HG03378 (cell line): ENCODE data around the gene C14orf180.

Experiments
- ATAC-seq: cut with Tn5 transposase; IDR thresholded peaks from one replicate; pipeline ENCODE4 v1.9.1; 2021; ENCODE audit warnings: mild to moderate bottlenecking, moderate library complexity; ENCODE audit not compliant: unreplicated experiment

The C14orf180 gene

DNA sequence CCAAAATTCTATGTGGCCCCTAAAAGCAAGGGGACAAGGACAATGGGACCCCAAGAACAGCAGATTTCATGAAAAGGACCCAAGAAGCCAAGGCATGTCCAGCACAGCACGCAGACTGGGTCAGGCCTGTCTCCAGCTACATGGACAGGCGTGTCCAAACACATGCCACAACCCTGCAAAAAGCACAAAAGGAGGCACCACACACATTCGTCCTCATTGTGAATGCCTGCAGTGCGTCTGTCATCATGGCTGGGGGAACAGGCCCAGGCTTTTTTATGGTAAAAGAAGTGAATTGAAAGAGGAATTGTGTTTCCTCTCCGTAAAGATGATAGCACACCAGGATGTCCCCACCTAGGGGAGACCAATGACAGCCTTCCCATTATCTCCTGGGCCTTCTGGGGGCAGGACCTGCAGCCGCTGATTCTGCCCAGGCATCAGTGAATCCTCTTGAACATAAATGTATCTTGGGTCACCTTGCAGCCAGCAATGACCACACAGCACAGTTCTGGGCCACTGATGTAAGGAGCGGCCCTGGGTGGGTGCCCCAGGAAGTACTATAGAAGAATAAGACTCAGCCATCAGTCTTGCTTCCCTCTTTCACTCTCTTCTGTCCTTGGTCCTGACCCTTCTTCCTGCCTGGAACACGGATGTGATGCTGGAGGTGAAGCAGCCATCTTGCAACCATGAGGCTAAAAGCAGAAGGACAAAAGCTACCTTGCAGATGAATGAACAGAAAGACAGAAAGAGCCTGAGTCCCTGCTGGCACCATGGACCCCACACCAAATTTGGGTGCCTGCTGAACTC is 29.8 kb upstream of the C14orf180 start:
- ATAC-seq = no peak

DNA sequence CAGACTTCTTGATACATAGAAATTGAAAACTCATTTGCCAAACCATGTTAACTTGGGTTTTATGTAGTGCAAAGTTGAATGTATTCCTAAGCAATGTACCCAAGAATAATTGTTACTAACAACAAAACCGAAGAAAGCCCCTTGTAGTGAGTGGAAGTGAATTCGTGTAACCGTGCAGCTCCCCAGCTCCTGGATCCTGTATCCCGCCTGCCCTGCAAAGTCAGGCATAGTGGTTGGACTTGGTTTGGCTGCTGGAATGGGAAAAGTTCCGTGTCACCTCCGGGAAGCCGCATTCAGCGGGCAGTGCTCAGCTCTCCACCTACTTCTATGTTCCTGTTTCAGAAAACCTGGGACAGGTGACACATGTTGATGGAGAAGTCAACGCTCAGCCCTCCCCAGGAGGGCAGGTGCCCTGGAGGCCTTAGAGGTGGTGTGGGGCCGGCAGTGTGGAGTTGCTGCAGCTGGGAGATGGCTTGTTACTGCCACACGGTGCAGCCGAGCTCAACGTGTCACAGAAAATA is 29.2 kb upstream of the C14orf180 start:
- ATAC-seq = no peak

DNA sequence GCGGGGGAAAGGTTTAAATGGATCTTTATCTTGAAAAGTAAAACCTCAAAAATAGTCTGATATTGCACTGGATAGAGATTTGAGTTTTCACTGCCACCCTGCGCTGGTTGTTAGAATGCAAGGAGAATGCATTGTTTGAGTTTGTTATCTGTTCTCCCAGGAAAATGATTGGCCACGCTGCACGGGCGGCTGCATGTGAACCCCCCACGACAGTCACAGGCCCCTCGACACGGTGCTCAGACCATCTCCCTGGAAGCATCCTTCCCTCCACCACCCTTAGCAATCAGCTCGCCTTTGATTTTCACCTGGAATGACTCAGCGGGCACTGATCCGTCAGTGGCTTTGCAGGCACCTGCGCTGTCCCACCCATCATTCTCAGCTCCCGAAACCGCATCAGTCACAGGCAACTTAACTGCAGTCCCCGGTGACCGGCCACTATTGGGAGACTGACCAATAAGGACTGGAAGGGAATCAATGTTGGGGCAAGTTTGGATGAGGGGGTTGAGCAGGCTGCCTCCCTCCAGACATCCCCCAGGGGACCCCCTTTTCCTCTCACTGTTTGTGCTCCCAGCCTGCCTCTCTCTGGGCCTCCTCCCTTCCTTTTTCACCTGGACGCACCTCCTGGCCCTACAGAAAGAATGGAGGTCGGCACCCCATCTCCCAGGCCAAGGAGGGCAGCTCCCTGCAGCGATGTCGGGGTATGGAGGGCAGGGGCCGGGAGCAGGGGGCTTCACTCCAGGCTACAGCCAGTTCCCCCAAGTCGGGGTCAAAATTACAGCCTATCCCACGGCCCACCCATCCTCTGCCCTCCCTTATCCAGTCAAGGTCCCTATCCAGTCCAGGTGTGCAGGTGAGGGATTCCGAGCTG is 28.5 kb upstream of the C14orf180 start:
- no peak for ATAC-seq

DNA sequence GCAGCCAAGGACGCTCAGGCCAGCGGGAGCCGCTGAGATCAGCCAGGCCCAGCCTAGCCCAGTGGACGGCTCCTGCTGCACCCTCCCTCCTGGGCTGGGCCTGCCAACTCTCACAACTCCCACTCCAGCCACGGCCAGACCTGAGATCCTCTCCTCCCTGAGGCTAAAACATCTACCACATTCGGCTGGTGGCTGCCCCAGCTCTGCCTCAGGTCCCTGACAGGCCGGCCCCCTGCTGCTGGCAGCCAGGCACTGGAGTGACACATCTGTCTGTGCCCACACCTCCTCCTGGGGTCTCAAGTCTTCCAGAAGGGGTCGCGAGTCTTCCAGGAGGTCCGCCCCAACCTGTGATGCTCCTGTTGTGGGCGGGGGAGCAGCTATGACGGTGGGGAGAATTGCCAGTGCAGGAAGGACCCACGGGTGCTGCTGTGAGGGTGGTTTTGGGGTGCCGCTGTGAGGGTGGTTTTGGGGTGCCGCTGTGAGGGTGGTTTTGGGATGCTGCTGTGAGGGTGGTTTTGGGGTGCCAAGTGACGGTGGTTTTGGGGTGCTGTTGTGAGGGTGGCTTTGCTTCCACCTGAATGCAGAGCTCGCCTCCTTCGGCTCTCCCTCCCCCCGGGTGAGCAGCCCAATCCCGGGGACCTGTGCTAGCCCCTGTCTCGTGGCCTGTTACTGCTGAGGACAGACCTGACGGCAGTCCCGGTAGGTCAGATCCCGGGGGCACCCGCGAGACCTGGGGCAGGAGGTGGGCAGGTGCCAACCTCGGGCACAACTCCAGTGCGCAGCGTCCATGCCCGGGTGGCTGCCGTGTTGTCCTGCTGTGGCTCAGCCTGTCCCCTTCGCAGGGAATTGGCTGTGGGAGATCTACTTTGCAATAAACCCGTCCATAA is 27.5 kb upstream of the C14orf180 start:
- ATAC-seq = no peak

DNA sequence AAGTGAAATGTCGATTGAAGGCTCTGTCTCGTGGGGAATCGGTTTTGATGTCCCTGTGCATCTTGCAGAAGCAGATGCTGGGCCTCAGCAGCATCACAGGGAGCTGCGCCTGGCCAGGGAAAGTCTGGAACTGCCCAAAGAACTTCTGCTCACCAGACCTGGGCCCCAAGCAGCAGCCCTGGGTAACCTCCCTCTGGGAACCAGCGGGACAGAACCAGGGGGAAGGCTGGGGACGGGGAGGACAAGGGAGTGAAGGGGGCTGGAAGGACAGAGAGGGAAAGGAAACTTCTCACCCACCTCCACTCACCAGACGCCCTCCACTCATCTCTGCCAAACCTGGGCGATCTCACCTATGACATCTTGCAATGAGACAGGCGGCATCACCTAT is 26.8 kb upstream of the C14orf180 start:
- ATAC-seq = no peak

DNA sequence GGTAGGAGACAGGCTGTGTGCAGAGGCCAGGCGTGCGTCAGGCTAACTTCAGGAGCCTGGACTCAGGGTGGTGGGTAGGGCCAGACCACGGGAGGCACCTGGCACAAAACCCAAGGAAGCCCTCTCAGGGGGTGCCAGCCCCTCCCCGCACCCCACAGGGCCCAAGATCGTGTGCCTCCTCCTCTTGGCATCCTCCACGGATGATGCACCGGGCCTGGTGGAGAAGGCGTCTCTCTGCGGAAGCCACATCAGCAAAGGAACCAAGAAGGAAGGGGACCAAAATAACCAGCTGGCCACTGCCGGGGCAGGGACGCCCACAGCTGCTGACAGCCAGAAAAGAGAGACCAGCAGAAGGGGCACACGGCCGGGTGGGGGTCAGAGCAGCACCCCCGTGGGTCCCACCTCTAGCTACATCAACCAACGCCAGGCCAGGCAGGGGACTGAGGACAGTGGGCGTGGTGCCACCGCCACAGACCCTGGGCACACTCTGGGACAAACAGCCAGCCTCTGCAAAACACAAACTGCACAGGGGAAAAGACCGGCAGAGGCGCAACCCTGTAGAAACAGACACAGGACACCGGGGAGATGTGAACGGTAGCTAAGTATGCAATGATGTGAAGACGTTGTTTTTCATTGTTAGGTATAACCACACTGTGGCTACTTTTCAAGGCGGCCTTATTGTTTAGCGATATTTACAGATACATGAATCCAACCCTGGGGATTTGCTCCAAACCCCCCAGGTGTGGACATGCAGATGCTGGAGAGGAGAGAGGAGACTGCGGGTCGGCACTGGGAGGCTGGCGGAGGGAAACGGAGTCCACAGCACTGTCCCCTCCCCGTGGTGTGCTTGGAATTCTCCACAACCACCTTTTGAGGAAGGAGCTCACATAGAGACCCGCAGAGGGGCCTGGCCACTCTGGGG is 26.1 kb upstream of the C14orf180 start:
- no peak for ATAC-seq

DNA sequence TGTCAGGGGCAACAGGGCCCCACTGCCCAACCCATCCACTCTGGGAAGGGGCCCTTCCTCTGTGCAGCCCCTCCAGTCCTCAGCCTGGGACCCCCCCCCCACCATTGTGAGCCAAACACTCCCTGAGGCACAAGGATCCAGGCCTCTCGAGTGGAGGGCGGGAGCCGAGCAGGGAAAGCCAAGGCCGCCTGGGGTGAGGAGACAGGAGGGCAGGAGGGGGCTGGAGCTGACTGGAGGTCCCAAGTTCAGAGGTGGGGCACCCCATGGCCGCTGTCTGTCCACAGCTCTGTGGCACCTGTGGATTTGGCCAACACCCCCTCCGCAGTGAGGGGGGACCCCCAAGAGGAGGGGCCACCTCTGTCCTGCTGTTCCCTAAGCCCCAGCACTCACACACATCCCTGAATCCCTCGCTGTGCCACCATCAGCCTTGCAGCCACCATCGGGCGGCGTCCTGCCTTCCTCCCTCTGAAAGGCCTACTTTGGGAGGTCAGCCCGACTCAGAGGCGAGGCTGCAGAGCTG is 25.4 kb upstream of the C14orf180 start:
- ATAC-seq = no peak

DNA sequence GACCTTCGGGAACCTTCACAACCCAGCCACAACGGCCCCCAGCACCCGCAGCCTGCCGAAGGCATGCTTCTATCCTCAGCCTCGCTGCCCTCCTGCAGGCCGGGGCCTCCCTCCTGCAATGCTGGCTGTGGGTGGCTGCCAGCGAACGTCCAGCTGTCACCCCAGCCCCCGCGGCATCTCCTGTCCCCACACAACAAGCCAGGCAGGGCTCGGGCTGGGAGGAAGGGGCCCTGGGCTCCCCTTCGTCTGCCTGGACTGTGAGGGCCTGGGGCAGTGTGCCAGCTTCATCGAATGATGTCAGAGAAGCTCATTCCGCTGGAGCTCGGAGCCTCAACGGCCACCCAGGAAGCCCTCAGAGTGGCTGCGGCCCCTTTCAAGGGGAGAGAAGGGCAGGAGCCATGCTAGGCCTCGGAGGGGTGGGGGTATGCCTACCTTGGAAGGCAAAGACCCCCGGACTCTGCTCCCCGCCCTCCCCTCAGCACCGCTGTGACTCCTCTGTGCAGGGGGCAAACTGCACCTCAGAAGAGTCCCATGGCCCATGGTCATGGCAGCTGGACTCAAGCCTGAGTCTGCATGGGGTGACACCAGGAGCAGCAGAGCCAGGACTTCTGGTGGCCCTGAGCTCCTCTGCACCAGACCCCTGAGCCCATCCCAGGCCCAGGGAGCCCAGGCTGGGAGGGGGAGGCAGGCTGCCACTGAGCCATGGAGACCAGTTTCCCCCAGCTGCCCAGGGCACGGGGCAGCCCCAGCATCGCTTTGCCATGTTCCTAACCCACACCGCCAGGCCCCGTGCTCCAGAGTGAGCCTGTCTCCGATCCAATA is 24.7 kb upstream of the C14orf180 start:
- no peak for ATAC-seq

DNA sequence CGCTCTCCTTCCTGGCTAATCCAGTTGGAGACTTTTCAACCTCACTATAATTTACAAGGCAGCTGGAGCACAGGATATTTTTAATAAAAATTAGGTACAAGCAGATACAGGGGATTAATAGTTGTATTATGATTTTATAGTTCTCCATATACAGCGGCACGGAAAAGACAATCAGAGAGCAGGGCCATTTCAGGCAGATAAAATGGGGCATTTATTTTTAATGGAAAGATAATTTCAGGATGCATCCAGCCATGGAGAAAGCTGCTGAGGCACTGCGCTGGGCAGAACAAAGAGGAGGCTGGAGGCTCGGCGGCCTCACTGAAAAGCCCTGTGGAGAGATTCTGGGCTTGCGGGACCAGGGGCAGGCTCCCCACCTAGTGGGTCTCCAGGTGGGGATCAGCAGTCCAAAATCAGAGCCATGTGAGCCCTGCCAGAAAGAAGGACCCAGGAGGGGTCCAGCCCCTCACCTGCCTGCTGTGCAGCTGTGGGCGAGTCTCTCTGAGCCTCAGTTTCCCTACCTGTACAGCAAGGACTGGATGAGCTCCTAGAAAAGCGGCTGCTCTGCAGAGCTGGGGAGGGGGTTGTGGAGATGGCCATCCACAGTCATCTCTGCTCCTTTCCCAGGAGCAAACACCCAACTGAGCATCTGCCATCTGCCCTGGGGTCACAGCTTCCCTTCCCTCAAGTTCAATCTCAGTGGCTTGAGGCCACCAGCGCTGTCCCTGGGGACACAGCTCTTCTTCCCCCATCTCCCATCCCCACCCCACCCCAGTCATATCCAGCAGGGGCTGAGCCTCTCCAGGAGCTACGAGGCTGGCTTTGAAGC is 23.9 kb upstream of the C14orf180 start:
- ATAC-seq = no peak

DNA sequence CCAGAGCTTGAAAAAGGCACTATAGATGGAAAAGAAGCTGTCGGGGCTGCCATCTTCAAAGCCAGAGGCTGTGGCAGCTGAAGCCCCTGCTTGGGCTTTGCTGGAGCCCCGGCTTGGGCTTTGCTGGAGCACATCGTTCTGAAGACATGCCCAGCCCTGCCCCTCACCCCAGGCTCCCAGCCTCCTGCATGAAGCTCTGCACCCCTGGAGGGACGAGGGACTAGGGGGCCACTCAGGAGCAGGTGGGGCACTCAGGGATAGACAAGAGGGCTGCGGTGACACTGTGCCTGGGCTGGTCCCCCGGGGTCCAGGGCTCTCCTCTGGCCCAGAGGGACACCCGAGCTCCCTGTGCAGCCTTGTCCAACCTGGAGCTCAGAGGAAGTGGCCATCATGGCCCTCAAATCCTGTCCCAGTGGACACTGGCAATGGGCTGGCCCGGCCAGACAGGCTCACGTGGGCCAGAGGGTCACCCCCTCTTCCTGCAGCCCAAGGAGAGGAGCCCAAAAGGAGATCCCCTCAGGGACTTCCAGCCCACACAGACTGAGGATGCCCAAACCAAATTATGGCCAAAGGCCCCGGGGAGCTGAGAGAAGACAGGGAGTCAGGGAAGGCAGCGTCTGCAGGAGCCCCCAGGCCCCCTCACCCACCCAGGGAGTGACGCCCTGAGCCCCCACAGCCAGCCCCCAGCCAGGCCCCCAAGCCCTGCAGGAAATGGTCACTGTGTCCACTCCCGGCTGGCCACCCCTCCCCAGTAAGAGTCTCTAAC is 23.1 kb upstream of the C14orf180 start:
- no peak for ATAC-seq

DNA sequence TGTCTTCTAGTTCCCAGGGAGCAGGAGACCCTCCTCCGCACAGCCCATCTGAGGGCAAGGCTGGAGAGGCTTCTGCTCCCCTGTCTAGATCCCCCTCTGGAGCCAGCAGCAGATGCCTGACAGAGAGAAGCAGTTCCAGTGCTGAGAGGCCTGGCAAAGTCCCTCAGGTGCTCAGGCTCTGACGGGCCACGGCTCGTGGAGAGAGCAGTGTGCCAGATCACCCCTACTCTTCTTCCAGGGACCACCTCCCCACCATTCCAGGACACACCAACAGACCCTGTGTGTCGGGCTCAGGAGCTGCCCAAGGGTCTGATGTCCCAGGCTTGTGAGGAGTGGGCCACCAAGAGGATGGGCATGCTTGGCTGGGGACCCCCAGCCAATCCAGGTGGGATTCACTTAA is 22.5 kb upstream of the C14orf180 start:
- no peak for ATAC-seq

DNA sequence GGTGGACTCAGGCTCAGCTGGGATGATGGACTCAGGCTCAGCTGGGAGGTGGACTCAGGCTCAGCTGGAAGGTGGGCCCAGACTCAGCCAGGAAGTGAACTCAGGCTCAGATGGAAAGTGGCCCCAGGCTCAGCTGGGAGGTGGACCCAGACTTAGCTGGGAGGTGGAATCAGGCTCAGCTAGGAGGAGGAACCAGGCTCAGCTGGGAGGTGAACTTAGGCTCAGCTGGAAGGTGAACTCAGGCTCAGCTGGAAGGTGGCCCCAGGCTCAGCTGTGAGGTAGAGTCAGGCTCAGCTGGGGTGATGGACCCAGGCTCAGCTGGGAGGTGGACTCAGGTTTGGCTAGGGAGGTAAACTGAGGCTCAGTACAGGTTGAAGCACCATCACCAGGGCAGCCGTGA is 21.8 kb upstream of the C14orf180 start:
- no peak for ATAC-seq

DNA sequence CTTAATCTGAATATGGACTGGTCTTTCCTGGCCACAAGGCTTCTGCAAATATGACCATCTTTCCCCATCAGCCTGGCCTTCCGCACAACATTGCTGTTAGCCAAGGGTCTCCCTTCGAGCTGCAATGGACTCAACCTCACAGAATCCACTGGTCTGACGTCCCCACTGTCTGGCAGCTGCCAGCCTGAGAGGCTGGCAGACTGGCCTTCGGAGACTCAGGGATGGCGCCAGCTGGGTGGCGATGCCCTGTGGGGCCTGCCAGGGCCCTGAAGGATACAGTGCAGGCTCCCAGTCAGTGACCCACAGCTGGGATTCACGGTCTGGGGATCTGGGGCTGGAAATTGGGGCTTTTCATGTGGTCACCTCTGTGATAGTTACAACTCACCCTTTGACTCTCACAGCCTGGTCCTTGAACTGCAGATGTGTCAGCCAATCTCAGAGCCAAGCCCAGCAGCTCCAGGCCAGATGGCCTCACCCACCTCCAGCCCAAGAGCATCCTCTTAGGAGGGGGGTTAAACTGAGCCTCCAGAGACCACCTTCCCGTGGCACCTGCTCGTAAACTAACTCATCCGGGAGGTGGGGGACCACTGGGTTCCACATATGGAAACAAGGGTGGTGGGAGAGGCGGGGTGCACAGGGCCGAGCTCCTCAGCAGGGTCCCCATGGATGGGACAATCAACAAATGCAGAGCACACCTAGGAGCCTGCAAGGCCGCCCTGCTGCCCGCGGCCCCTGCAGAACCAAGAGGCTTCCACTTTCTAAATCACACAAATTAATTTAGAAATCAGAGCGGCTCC is 21.1 kb upstream of the C14orf180 start:
- ATAC-seq = no peak

DNA sequence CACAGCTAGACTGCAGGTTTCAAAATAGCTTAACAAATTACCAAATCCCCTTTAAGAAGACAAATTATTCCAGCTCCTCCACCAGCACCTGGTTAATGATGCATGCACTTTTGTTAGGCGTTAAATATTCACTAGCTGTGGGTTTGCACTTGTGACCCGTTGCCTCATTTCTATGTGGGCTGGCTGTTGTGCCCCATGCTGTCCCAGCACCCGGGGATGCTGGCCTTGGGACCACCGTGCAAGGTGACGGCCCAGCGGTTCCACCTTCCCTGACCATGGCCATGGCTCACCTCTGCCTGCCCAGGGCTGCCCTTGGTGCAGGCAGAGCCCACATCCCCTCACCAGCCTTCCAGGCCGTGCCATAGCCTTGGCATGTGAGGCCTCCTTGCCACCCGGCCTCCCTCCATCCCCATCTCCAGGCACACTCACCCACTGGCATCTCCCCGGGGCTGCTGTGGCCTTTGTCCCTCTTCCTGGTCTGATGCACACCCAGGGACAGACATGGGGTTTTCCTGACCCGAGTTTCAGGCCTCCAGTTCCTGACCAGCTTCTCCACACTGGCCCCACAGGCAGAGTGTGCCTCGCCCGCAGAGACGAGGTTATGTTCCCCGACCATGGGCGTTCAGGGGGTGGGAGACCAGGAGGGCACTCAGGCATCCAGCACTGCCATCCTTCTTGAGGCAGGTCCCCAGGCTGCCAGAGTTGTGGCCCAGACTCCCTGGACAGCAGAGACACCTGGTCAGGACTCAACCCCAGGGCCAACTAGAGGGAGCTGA is 20.3 kb upstream of the C14orf180 start:
- ATAC-seq = no peak

DNA sequence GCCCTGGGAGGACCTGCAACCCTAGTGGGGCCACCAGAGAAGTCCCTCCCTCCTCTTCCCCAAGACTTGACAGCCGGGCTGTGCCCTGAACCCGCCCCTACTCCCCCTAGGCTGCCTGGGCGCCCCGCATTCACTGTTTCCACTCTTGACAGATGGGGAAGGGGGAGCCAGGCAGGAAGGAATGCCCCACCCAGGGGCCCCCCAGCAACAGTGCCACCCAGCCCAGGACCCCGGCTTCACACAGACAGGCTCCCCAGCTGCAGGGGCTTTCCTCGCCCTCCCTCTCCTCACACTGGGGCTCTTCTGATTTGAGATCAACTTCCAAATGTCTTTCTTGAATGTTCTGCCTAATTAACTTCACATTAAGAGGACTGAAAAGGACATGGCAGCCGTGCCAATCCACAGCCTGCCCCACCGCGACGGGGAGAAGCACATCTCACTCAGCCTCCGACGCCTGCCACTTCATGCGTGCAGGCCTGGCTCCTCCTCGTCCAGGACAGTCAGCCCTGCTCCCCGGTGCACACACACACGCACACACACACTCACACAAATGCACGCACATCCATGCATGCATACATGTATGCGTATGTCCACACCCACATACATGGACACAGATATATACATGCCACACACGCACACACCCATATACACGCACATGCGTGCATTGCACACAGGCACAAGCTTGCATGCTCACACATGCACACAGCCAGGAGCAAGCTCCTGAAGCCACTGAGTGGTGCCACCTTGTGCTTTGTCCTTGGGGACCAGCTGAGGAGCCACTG is 19.6 kb upstream of the C14orf180 start:
- no peak for ATAC-seq
